ENCODE measurements around the gene NECAB2. TPM values are rescaled to one million over a fixed set of nuclear protein-coding genes. Genes with fewer than 3 reads are reported as not detected.

Gene NECAB2
- total and polyA plus RNA-seq, 2 of the 8 experiments (the other 6 are each of a cell fraction or from before 2014, with no cell fraction given): 3.6 to 4.2 TPM

DNA sequence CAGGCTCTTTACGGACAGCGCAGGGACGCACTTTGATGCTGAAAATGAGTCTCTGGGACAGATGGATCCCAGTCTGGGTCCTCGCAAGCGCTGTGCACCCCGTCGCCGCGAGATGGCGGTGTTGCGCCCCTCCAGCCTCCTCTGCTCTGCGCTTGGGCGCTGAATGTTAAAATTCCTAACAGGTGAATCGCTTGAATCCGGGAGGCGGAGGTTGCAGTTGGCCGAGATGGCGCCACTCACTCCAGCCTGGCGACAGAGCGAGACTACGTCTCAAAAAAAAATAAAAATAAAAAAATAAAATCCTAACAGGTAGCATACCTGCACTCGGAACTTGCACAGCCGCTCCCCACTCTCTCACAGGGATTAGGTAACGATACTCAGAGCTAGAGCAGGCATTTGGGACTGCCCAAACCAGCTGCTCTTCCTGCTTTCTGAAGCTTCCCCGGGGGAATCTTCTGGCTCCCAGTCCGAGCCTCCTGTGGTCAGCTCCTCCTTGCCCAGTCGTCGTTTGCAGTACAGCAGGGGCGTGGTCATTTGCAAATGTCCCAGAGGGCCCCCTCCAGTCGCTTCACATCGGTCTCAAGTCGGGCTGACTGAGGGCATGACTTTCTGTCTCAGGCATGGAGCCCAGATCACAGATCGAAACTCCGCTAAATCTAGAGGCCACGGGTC lies 41.2 kb upstream of the NECAB2 start:
- H2BK120ac ChIP-seq (replicated peaks; ENCODE audit: low read depth, low read length): no peak overlapping the region
- DNase-seq (ENCODE audit: low read depth in 1 of 2, low spot score in 2 of 2): peak; percentile 84 to 98
- H3K79me2 ChIP-seq (ENCODE audit: control insufficient read depth in 1 of 2, insufficient read depth in 2 of 2, low read length in 2 of 2): no peaks in the 10 kb centered on the region
- peak overlapping the region; percentile 95; the same call in 1 of the 2 replicates for H4K8ac ChIP-seq (ENCODE audit: extremely low read depth, insufficient read depth, low read length)
- H3K4ac ChIP-seq (replicated peaks; ENCODE audit: insufficient read length, low read depth, low read length): no peak overlapping the region
- WGBS, 2 experiments (ENCODE audit: extremely low coverage in 1 of 2, insufficient coverage in 1 of 2, insufficient read length in 1 of 2, insufficient replicate concordance in 2 of 2, low coverage in 1 of 2, low lambda C conversion rate in 2 of 2, missing lambda C conversion rate in 1 of 2): 11% methylated on average over 35 of the region's 35 CpGs; no CpG with 5 or more reads in 1 of the 2 experiments
- H3K4me2 ChIP-seq (ENCODE audit: insufficient read depth in 1 of 2, low read depth in 2 of 2, low read length in 2 of 2): peak overlapping the region; percentile 64 to 67
- H2BK5ac ChIP-seq (ENCODE audit: low read depth, low read length): peak overlapping the region; percentile 53; the same call in 1 of the 2 replicates
- no peaks in the 10 kb centered on the region for H3K23me2 ChIP-seq (ENCODE audit: low read depth, low read length)
- 0 out of 2 replicates have a peak overlapping the region, but pooled peaks have one; percentile 45 for H2BK12ac ChIP-seq (ENCODE audit: low read depth, low read length)
- H3K4me1 ChIP-seq (replicated peaks in 1 of 4; ENCODE audit: control insufficient read depth in 3 of 4, insufficient read depth in 4 of 4, low read length in 3 of 4): peaks cover 0 to 6% (median 3%) of the 10 kb centered on the region in 4 experiments; a peak in 4 of 7 replicates
- no peak overlapping the region for H3K56ac ChIP-seq (replicated peaks; ENCODE audit: insufficient read length, low read depth, low read length)
- no peak overlapping the region for H2AFZ ChIP-seq (ENCODE audit: low read length)
- 0 out of 2 replicates have a peak overlapping the region, but pooled peaks have one; percentile 10 for H2BK20ac ChIP-seq (ENCODE audit: low read length)
- no peak overlapping the region for H2BK15ac ChIP-seq (ENCODE audit: low read length)
- H3K9me3 ChIP-seq (ENCODE audit: insufficient read depth in 2 of 2, low read depth in 1 of 2, low read length in 1 of 2): no peaks in the 10 kb centered on the region
- H3K79me1 ChIP-seq (ENCODE audit: low read depth, low read length): no peaks in the 10 kb centered on the region
- H3K14ac ChIP-seq (ENCODE audit: insufficient read length): no peak overlapping the region
- H4K5ac ChIP-seq (ENCODE audit: insufficient read length, low read depth, low read length): peak overlapping the region; percentile 92
- H3K27ac ChIP-seq (ENCODE audit: low read depth, low read length): peak overlapping the region; percentile 67; the same call in 1 of the 2 replicates
- no peak overlapping the region for H3K23ac ChIP-seq (ENCODE audit: insufficient read length)
- H3K9ac ChIP-seq (replicated peaks in 1 of 4; ENCODE audit: extremely low read depth in 1 of 4, low read depth in 3 of 4, low read length in 3 of 4): peak overlapping the region in 2 of 4 experiments; percentile 58 to 60; a peak in 4 of 7 replicates
- H3K36me3 ChIP-seq (ENCODE audit: control insufficient read depth in 2 of 4, insufficient read depth in 4 of 4, low read length in 3 of 4): no peaks in the 10 kb centered on the region
- ChIA-PET CTCF (ENCODE audit: partially characterized antibody) (interaction anchor here (0.6 to 3.4 kb wide), 27 partner anchors 10 to 1045 kb away, joined by 3 to 35 read pairs (median 5); partner anchors contain the start of genes OSGIN1 and SLC38A8), POLR2A (ENCODE audit: partially characterized antibody) (interaction anchor here (0.7 to 4.1 kb wide), 6 partner anchors 11 to 103 kb away, joined by 3 to 19 read pairs (median 3); no protein-coding TSS in a partner anchor)
- no peak overlapping the region for H2AK5ac ChIP-seq (ENCODE audit: low read depth, low read length)
- H3K4me3 ChIP-seq (ENCODE audit: extremely low read depth in 1 of 4, insufficient read depth in 2 of 4, low read depth in 3 of 4, low read length in 4 of 4): peak overlapping the region; percentile 16 to 57 (median 40); a peak in 7 of 8 replicates
- peak; percentile 78 for FAIRE-seq
- no peaks in the 10 kb centered on the region for H4K20me1 ChIP-seq (replicated peaks in 1 of 2; ENCODE audit: control insufficient read depth in 1 of 2, insufficient read depth in 2 of 2, low read length in 2 of 2)
- H3K27me3 ChIP-seq (replicated peaks in 1 of 4; ENCODE audit: control insufficient read depth in 3 of 4, extremely low read depth in 1 of 4, insufficient read depth in 3 of 4, low read length in 3 of 4): 0 out of 7 replicates have a peak, but pooled peaks cover 0 to 6% (median 0%) of the 10 kb centered on the region in 4 experiments
- peak overlapping the region; percentile 94; the same call in 1 of the 2 replicates for H3K18ac ChIP-seq (ENCODE audit: extremely low read depth, low read length)
- peak overlapping the region; percentile 69 for H4K91ac ChIP-seq (replicated peaks; ENCODE audit: insufficient read length, low read length)
- TF ChIP-seq, protein P1, sequence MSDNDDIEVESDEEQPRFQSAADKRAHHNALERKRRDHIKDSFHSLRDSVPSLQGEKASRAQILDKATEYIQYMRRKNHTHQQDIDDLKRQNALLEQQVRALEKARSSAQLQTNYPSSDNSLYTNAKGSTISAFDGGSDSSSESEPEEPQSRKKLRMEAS (IDR thresholded peaks at IDR 0.05): peak; percentile 61; the same call in 1 of the 2 replicates
- TF ChIP-seq SIRT6 (IDR thresholded peaks at IDR 0.05; ENCODE audit: low read length) (no peak), SIN3A (conservative IDR thresholded peaks at IDR 0.05 in 1 of 2, IDR thresholded peaks at IDR 0.05 in 1 of 2; ENCODE audit: low read depth in 1 of 2, low read length in 2 of 2) (0 out of 4 replicates have a peak, but pooled peaks of 1 of the 2 experiments have one; percentile 57), CEBPB (IDR thresholded peaks at IDR 0.05; ENCODE audit: low read depth, low read length) (no peak), CHD1 (IDR thresholded peaks at IDR 0.05; ENCODE audit: low read depth, low read length) (no peak), ZNF274 (IDR thresholded peaks at IDR 0.05; ENCODE audit: borderline replicate concordance, extremely low read depth, low read length) (no peak), HDAC2 (IDR thresholded peaks at IDR 0.05; ENCODE audit: borderline replicate concordance in 1 of 2, low read depth in 2 of 2, low read length in 2 of 2) (no peak), EP300 (IDR thresholded peaks at IDR 0.05; ENCODE audit: borderline replicate concordance in 1 of 2, low read depth in 2 of 2, low read length in 2 of 2) (no peak), CREB1 (IDR thresholded peaks at IDR 0.05) (peak; percentile 56), EGR1 (IDR thresholded peaks at IDR 0.05; ENCODE audit: borderline replicate concordance, low read depth, low read length) (no peak), YY1 (IDR thresholded peaks at IDR 0.05; ENCODE audit: low read depth, low read length) (peak; percentile 72)
